WTC11 (cell line): ENCODE measurements around the gene OR4N2. TPM values are rescaled to one million over a fixed set of nuclear protein-coding genes. Genes with fewer than 3 reads are reported as not detected.
"Not testable (repeated sequence)": the region's sequence is repeated elsewhere in the genome, so short reads cannot be mapped to it uniquely, and the experiment has no call there.

Experiments used
- ATAC-seq: fragments of 200-7000 bp; cut with Tn5 transposase; 2 replicates; pipeline ENCODE4 v1.10.0; 2021; ENCODE audit warnings: mild to moderate bottlenecking, moderate library complexity
- CTCF ChIA-PET: fragments of 300-600 bp; sonication (Branson Sonifier 250); formaldehyde crosslinking; loops from one replicate; lab custom pipeline; 2021; ENCODE audit warnings: antibody characterized with exemption; lab: Charles Lee
- POLR2A ChIA-PET: fragments of 350-600 bp; sonication (Branson Sonifier 250); formaldehyde crosslinking; loops from one replicate; lab custom pipeline; 2021; ENCODE audit warnings: antibody characterized with exemption; lab: Charles Lee
- DNase-seq: peaks from one replicate; pipeline ENCODE4 v3.0.0; 2021; ENCODE audit warnings: low spot score
- H3K27ac Mint-ChIP-seq: 2 replicates; pipeline ENCODE4 v1.8.0; 2021; ENCODE audit warnings: mixed read lengths
- H3K27me3 Mint-ChIP-seq: 2 replicates; pipeline ENCODE4 v1.8.0; 2021; ENCODE audit warnings: low read depth, mild to moderate bottlenecking, moderate library complexity, mixed read lengths
- H3K36me3 Mint-ChIP-seq: 2 replicates; pipeline ENCODE4 v1.8.0; 2021; ENCODE audit warnings: mixed read lengths
- H3K4me1 Mint-ChIP-seq: 2 replicates; pipeline ENCODE4 v1.8.0; 2022; ENCODE audit warnings: mixed read lengths
- H3K4me3 Mint-ChIP-seq: 2 replicates; pipeline ENCODE4 v1.8.0; 2021; ENCODE audit warnings: mild to moderate bottlenecking, moderate library complexity, mixed read lengths
- H3K9me3 Mint-ChIP-seq: 2 replicates; pipeline ENCODE4 v1.8.0; 2021; ENCODE audit warnings: mixed read lengths
- GTF2I ChIP-seq: fragments of 250-450 bp; sonication (Bioruptor Pico); conservative IDR thresholded peaks from 2 replicates; pipeline ENCODE4 v1.4.0; 2021; ENCODE audit warnings: mild to moderate bottlenecking
- JAZF1 ChIP-seq: fragments of 250-450 bp; sonication (Bioruptor Pico); IDR thresholded peaks from 2 replicates; pipeline ENCODE4 v1.9.0; 2021; ENCODE audit warnings: moderate library complexity, mild to moderate bottlenecking, inconsistent platforms
- KAT7 ChIP-seq: sonication (generic); formaldehyde crosslinking; IDR thresholded peaks from 2 replicates; pipeline ENCODE4 v1.8.1; 2023; ENCODE audit warnings: missing genetic modification reagents, mild to moderate bottlenecking, borderline replicate concordance
- MXD4 ChIP-seq: fragments of 250-450 bp; sonication (Bioruptor Pico); IDR thresholded peaks from 2 replicates; pipeline ENCODE4 v1.8.0; 2021; ENCODE audit warnings: mild to moderate bottlenecking, moderate library complexity, borderline replicate concordance
- NFE2L1 ChIP-seq: sonication (generic); formaldehyde crosslinking; IDR thresholded peaks from 2 replicates; pipeline ENCODE4 v1.8.1; 2023; ENCODE audit warnings: missing genetic modification reagents
- NFYB ChIP-seq: sonication (generic); formaldehyde crosslinking; conservative IDR thresholded peaks from 2 replicates; pipeline ENCODE4 v1.8.0; 2022; ENCODE audit warnings: low read depth, missing genetic modification reagents
- SOX15 ChIP-seq: fragments of 250-450 bp; sonication (Bioruptor Pico); IDR thresholded peaks from 2 replicates; pipeline ENCODE4 v1.9.0; 2021; ENCODE audit warnings: mild to moderate bottlenecking
- SP1 ChIP-seq: sonication (generic); formaldehyde crosslinking; conservative IDR thresholded peaks from 2 replicates; pipeline ENCODE4 v1.8.1; 2022; ENCODE audit warnings: missing genetic modification reagents
- TEAD4 ChIP-seq: sonication (generic); formaldehyde crosslinking; IDR thresholded peaks from 2 replicates; pipeline ENCODE4 v1.8.0; 2022; ENCODE audit warnings: mild to moderate bottlenecking, missing genetic modification reagents
- ZNF138 ChIP-seq: sonication (generic); formaldehyde crosslinking; conservative IDR thresholded peaks from 2 replicates; pipeline ENCODE4 v1.8.1; 2022; ENCODE audit warnings: mild to moderate bottlenecking, moderate library complexity, missing genetic modification reagents
- ZNF219 ChIP-seq: sonication (generic); formaldehyde crosslinking; IDR thresholded peaks from 2 replicates; pipeline ENCODE4 v1.8.0; 2023; ENCODE audit warnings: missing genetic modification reagents, mild to moderate bottlenecking, borderline replicate concordance
- total RNA-seq: library from RNA; stranded (reverse); gene quantifications from 3 replicates; pipeline ENCODE4 v1.2.3, GENCODE V29; 2021
- TF ChIP-seq, protein P1 (sequence below): sonication (generic); formaldehyde crosslinking; IDR thresholded peaks from 2 replicates; pipeline ENCODE4 v1.8.1; 2023; ENCODE audit warnings: mild to moderate bottlenecking, missing genetic modification reagents, moderate library complexity
- TF ChIP-seq, protein P2 (sequence below): sonication (generic); formaldehyde crosslinking; IDR thresholded peaks from 2 replicates; pipeline ENCODE4 v1.8.0; 2022; ENCODE audit warnings: mild to moderate bottlenecking, missing genetic modification reagents
- TF ChIP-seq, protein P3 (sequence below): fragments of 250-450 bp; sonication (Bioruptor Pico); IDR thresholded peaks from 2 replicates; pipeline ENCODE4 v1.8.0; 2021; ENCODE audit warnings: mild to moderate bottlenecking

Gene OR4N2
- total RNA-seq, 1 experiment from 2014 or later = not detected

GRCh38 chr14:19800282-19801117, 3.1 kb upstream of the OR4N2 start:
- Mint-ChIP-seq H3K36me3 (peaks cover 42% of the 10 kb centered on the region), H3K9me3 (peaks cover 45% of the 10 kb centered on the region), H3K27ac (no peak overlapping the region), H3K27me3 (peaks cover 14% of the 10 kb centered on the region), H3K4me3 (no peak overlapping the region), H3K4me1 (no peaks in the 10 kb centered on the region)
- TF ChIP-seq SP1 (CRISPR knock-in tag) = no peak
- ChIA-PET CTCF (no interaction called here), POLR2A (no interaction called here)
- DNase-seq (no peak), ATAC-seq (no peak)

DNA sequence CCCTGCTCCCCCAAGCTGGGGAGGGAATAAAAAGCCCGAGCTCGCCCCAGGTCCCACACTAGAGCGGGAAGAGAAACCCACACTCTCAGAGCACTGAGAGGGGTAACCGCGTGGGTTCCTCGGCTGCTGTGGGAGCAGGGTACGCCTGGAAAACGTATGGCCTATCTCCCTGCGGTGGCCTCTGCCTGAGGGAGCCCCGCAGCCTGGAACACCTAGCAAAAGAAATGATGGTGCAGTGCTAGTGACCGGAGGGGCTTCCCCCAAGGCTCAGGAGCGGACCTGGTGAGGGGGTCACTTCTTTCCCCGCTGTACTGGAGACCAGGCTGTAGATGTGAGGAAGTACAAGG, 2.5 kb upstream of the OR4N2 start:
- Mint-ChIP-seq H3K27ac (no peak overlapping the region), H3K4me3 (no peak overlapping the region), H3K9me3 (peaks cover 45% of the 10 kb centered on the region), H3K36me3 (peaks cover 42% of the 10 kb centered on the region), H3K4me1 (no peaks in the 10 kb centered on the region), H3K27me3 (peaks cover 14% of the 10 kb centered on the region)
- ChIA-PET CTCF (no interaction called here), POLR2A (no interaction called here)
- no peak for TF ChIP-seq KAT7 (CRISPR knock-in tag)
- TF ChIP-seq NFE2L1 (CRISPR knock-in tag) = no peak
- DNase-seq (no peak), ATAC-seq (no peak)

DNA sequence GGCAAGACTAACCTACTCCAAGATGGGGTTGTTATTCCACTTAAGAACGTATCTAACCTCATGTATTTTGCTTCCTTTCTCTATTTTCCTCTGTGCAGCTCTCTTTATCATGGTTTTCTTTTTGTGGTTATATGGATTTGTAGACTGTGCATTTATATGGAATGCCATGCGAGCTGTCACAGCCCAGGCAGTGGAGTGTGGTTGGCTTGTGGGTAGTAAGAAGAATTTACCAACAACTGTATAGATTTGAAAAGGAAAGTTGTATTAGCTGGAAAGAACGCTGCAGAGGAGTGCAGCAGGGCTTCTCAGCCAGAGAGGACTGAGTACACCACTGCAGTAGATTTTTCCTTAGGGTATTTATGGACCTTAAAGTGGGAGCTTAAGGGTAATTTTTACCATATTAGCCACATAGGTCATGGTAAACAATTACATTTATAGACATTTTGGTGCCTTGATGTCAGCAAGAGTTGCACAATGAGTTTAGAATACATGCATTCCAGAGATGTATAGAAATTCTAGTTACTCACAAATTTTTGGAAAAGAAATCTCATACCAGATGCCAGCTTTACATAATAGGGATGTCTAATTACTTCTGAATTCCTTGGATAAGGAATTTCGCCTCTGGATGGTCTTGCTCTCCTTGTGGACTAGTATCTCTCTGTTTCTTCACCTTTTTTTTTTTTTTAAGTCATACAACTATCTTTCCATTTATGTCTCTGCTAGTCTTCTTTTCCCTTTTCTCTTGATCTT, 9.8 kb downstream of the OR4N2 start:
- H3K4me3 Mint-ChIP-seq, ATAC-seq, CTCF ChIA-PET, POLR2A ChIA-PET, H3K27ac Mint-ChIP-seq, DNase-seq, H3K4me1 Mint-ChIP-seq: not testable (repeated sequence)
- Mint-ChIP-seq H3K36me3 (peaks cover 21% of the 10 kb centered on the region), H3K27me3 (peaks cover 22% of the 10 kb centered on the region), H3K9me3 (peaks cover 25% of the 10 kb centered on the region)

DNA sequence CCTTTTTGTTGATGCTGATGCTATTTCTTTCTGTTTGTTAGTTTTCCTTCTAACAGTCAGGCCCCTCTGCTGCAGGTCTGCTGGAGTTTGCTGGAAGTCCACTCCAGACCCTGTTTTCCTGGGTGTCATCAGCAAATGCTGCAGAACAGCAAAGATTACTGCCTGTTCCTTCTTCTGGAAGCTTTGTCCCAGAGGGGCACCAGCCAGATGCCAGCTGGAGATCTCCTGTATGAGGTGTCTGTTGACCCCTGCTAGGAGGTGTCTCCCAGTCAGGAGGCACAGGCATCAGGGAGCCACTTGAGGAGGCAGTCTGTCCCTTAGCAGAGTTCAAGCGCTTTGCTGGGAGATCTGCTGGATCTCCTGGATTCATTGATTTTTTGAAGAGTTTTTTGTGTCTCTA, 16.3 kb downstream of the OR4N2 start:
- not testable (repeated sequence) for H3K4me1 Mint-ChIP-seq

GRCh38 chr14:19821016-19821415, 17.4 kb downstream of the OR4N2 start:
- POLR2A ChIA-PET, ATAC-seq, H3K4me3 Mint-ChIP-seq, H3K27ac Mint-ChIP-seq, H3K36me3 Mint-ChIP-seq, DNase-seq, CTCF ChIA-PET, H3K9me3 Mint-ChIP-seq, H3K4me1 Mint-ChIP-seq: not testable (repeated sequence)
- peaks cover 23% of the 10 kb centered on the region for H3K27me3 Mint-ChIP-seq

More for the DNA sequence above, 16.3 kb downstream of the OR4N2 start:
- CTCF ChIA-PET, DNase-seq, H3K27ac Mint-ChIP-seq, POLR2A ChIA-PET, H3K4me3 Mint-ChIP-seq, H3K9me3 Mint-ChIP-seq, ATAC-seq, H3K36me3 Mint-ChIP-seq: not testable (repeated sequence)
- H3K27me3 Mint-ChIP-seq = peaks cover 22% of the 10 kb centered on the region

GRCh38 chr14:19823178-19823577, 19.6 kb downstream of the OR4N2 start:
- TF ChIP-seq NFYB (CRISPR knock-in tag) (no peak), MXD4 (CRISPR knock-in tag) (no peak), SOX15 (CRISPR knock-in tag) (no peak), JAZF1 (CRISPR knock-in tag) (no peak), TEAD4 (CRISPR knock-in tag) (no peak), ZNF219 (CRISPR knock-in tag) (no peak), NFE2L1 (CRISPR knock-in tag) (no peak), GTF2I (CRISPR knock-in tag) (no peak), ZNF138 (CRISPR knock-in tag) (no peak)
- TF ChIP-seq, protein P1, sequence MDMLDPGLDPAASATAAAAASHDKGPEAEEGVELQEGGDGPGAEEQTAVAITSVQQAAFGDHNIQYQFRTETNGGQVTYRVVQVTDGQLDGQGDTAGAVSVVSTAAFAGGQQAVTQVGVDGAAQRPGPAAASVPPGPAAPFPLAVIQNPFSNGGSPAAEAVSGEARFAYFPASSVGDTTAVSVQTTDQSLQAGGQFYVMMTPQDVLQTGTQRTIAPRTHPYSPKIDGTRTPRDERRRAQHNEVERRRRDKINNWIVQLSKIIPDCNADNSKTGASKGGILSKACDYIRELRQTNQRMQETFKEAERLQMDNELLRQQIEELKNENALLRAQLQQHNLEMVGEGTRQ (CRISPR knock-in tag) = no peak
- TF ChIP-seq, protein P2, sequence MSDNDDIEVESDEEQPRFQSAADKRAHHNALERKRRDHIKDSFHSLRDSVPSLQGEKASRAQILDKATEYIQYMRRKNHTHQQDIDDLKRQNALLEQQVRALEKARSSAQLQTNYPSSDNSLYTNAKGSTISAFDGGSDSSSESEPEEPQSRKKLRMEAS = no peak
- TF ChIP-seq, protein P3, sequence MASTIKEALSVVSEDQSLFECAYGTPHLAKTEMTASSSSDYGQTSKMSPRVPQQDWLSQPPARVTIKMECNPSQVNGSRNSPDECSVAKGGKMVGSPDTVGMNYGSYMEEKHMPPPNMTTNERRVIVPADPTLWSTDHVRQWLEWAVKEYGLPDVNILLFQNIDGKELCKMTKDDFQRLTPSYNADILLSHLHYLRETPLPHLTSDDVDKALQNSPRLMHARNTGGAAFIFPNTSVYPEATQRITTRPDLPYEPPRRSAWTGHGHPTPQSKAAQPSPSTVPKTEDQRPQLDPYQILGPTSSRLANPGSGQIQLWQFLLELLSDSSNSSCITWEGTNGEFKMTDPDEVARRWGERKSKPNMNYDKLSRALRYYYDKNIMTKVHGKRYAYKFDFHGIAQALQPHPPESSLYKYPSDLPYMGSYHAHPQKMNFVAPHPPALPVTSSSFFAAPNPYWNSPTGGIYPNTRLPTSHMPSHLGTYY = no peak

More at GRCh38 chr14:19823178-19823577, 19.6 kb downstream of the OR4N2 start:
- H3K36me3 Mint-ChIP-seq = no peaks in the 10 kb centered on the region
- ATAC-seq (no peak), DNase-seq (no peak)
- no peaks in the 10 kb centered on the region for H3K4me1 Mint-ChIP-seq
- no peak overlapping the region for H3K27ac Mint-ChIP-seq
- H3K9me3 Mint-ChIP-seq = no peaks in the 10 kb centered on the region
- ChIA-PET POLR2A (no interaction called here), CTCF (no interaction called here)
- H3K27me3 Mint-ChIP-seq = peaks cover 23% of the 10 kb centered on the region
- H3K4me3 Mint-ChIP-seq = no peak overlapping the region
